Keratinocyte (primary cell): ENCODE results near the gene DACT3.
A peak's percentile ranks its signal among the peaks of the same experiment; 100 is the strongest.

ENCODE experiments used
- CTCF ChIP-seq, 3 experiments: IDR thresholded peaks in 1 of 3; conservative IDR thresholded peaks in 1 of 3; optimal IDR thresholded peaks in 1 of 3; 2 replicates in 2 of 3; 3 replicates in 1 of 3; pipeline versions ENCODE3 to v1.5.1; 2011; ENCODE audit warnings: low read length in 3 of 3, mild to moderate bottlenecking in 3 of 3, moderate library complexity in 2 of 3, control low read depth in 1 of 3, inconsistent platforms in 1 of 3; ENCODE audit not compliant: insufficient read depth in 2 of 3; ENCODE audit errors: extremely low read depth in 1 of 3
- EZH2 ChIP-seq: IDR thresholded peaks from one replicate; pipeline ENCODE4 v1.6.1; 2012; ENCODE audit warnings: inconsistent platforms, mild to moderate bottlenecking, low read length, moderate library complexity

GRCh38 chr19:46660008-46660517, 919 bp downstream of the DACT3 start:
- no peak for TF ChIP-seq CTCF (optimal IDR thresholded peaks at IDR 0.05 in 1 of 3, IDR thresholded peaks at IDR 0.05 in 1 of 3, conservative IDR thresholded peaks at IDR 0.05 in 1 of 3; ENCODE audit: extremely low read depth in 1 of 3, insufficient read depth in 2 of 3, low read length in 3 of 3)
- peak; percentile 75 for TF ChIP-seq EZH2
